Nucleus accumbens (tissue), 56 donors: ENCODE measurements around the gene NDUFS7.

Experiments
- DNase-seq, 56 donors: peaks; one replicate each; lab custom pipeline; 2025; lab: John Stamatoyannopoulos, UW

The NDUFS7 gene

DNA sequence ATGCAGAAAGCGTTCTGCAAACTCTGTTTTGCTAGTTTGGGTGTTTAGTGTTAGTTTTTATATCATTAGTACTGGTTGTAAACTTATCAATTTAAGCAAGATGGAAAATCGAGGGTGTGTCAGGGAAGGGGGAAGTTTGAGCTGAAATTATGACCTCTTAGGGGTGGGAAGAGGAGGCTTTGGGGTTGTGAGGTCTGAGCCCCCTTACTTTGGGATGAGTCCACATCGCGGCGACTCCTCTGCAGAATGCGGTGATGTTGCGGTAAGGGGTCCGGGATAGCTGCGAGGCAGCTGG lies 743 bp upstream of the NDUFS7 start:
- DNase-seq, result no peak

DNA sequence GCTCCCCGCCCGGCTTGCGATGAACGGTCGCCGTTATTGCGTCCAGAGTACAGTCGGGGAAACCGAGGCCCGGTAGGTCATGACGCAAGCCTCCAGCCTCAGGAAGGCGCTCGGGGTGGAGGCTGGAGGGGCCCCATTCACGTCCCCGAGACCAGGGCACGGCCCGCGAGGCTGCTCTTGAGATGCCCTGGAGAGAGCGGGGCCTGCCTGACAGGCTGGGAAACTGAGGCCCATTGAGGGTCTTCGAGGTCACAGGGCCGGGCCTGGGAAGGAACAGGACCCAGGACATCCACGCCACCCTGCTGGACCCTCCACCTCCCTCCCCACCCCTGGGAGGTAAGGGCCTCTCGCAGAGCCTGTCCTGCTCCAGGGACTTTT lies 367 bp downstream of the NDUFS7 start:
- peak in 1 of 56 donors; percentile 80 for DNase-seq

DNA sequence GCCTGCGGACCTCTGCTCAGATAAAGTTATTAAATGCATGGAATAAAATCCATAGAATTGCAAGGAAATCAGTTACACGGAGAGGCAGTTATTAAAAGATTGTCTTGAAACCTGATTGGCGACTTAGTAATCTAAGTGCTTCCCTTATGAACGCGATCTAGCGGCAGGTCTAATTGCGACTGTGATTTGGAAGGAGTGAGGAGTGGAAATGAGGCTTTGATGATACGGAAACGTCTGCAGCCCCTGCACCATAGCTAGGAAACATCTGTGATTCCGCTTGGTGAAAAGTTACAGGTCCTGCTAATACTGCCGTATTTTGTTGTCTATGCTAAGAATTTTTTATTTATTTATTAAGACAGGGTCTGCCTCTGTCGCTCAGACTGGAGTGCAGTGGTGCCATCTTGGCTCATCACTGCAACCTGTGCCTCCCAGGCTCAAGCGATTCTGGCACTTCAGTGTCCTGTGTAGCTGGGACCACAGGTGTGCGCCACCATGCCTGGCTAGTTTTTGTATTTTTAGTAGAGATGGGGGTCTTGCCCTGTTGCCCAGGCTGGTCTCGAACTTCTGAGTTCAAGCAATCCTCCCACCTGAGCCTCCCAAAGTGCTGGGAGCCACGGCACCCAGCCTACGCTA lies 887 bp downstream of the NDUFS7 start:
- peak in 1 of 56 donors; percentile 21 for DNase-seq

DNA sequence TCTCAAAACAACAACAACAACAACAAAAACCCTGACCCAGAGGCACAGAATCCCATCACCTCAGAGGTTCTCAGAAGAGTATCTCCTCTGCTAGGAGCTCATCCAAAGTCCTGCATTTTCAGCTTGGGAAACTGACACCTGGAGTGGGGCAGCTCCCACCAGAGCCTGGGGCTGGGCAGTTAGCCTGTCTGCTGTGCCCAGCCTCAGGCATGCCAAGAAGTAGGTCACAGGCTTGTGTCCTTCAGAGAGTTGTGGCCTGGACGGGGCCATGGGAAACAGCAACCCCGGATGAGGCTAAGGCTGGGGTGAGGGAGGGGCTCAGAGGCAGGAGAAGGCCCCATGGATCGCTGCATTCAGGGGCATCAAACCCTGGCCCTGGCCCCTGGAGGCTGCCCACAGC lies 2.1 kb downstream of the NDUFS7 start:
- no peak for DNase-seq

DNA sequence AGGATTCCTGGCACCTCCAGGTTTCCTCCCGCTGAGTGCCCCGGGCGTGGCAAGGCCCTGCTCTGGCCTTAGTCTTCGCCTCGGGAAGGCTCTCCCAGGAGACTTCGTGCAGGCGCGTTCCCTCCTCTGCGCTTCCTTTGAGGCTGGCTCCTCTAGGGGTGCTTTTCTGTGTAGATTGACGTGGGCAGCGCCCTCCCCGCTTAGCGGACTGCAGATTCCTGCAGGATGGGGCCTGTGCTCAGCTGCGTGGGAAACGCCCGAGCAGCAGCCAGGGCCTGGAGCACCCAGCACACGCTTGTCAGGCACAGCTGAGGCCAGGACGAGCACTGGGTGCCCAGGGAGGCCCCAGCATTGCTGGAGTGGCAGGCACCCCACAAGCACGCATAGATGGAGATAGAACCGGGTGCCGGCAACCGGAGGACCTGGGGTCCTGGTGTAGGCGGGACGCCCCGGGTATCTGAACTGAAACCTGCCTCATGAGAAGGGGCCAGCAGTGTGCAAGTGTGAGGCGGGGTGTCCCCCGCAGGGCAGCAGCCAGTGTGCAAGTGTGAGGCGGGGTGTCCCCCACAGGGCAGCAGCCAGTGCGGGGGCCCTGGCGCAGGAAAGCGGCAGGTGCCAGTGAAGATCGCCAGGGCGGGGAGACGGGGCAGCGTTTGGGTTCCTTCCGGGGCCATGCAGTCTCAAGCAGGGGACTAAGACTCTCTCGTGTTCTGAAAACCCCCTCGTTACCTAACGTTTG lies 3.4 kb downstream of the NDUFS7 start:
- peak in 2 of 56 donors; percentile 36 to 40 for DNase-seq

DNA sequence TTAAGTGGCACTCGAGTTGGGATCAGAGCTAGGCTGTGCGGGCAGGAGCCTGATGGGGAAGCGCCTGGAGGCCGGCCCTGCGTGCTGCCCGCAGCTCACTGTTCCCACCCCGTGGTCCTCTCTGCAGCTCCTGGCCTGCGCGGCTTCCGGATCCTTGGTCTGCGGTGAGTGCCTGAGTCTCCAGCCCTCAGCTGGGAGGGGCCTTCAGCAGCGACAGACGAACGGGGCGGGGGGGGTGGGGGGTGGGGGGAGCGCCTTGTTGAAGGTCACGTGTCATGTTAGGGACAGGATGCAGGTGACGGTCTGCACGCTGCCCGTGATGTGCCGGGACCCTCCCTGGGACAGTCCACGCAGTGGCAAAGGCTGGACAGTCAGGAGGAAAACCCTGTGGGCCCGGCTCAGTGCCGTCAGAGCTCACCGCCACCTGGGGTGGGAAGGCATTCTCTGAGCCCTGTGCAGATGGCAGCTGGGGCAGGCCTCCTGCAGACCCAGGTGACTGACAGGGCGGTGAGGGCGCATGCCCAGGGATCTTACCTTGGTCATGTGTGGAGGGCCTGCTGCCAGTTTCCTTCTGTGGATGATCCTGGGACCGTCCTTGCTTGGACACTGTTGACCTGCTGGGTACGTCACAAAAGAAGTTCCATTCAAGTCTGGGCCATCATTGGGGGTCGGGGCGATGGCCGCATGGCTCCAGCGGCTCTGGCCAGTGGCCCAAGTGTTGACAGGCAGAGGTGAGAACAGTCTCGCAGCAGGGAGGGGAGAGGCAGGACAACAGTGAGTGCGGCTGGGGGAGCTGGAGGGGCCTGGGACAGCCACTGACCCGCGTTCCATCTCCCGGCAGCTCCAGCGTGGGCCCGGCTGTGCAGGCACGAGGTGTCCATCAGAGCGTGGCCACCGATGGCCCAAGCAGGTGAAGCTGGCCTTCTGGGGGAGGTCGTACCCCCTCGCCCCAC lies 4.3 kb downstream of the NDUFS7 start:
- DNase-seq, result peak in 4 of 56 donors; percentile 23 to 58 (median 43)

DNA sequence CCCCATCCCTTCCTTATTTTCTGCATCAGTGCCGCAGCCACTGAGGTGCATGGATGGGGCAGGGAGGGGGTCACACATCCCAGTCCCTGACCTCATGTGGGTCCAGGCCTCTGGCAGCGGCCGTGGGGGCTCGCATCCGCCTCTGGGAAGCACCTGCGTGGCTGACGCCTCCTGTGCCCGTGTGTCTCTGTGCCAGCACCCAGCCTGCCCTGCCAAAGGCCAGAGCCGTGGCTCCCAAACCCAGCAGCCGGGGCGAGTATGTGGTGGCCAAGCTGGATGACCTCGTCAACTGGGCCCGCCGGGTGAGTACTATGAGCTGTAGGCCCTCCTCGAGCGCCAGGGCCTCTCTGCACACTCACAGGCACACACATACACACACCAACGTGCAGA lies 4.9 kb downstream of the NDUFS7 start:
- peak in 3 of 56 donors; percentile 14 to 58 (median 30) for DNase-seq

DNA sequence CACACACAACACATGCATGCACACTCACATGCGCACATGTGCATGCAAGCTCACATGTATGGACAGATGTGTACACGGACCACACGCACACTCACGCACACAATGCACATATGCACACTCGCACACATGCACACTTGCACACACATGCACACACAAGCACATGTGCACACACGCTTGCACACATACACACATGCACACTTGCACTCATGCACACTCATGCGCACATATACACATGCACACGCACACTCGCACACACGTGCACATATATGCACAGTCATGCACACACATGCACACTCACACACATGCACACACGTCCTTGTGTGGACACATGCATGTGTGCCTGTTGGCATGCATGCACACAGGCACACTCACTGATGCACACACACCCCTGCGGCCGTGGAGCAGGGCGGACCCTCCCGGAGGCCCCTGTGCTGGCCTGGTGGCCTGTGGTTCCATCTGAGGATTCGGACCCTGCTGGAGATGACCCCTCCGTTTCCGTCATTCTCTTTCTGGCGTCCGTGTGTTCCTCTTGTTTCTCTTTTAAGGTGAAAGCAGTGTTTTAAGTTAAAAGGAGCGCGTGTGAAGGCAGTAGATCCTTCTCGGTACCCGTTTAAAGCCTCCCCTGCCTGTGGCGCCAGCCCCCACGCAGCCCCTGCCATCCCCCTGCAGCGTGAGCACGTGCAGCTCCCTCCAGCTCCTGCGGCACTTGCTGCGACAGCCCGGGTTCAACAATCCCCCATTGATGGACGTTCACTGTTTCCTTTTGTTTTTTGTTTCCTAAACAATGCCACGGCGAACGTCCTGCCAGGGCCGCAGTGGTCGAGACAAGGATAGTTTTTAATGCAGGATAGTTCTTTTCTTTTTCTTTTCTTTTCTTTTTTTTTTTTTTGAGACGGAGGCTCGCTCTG lies 5.6 kb downstream of the NDUFS7 start:
- peak in 50 of 56 donors; percentile 18 to 86 (median 72) for DNase-seq

DNA sequence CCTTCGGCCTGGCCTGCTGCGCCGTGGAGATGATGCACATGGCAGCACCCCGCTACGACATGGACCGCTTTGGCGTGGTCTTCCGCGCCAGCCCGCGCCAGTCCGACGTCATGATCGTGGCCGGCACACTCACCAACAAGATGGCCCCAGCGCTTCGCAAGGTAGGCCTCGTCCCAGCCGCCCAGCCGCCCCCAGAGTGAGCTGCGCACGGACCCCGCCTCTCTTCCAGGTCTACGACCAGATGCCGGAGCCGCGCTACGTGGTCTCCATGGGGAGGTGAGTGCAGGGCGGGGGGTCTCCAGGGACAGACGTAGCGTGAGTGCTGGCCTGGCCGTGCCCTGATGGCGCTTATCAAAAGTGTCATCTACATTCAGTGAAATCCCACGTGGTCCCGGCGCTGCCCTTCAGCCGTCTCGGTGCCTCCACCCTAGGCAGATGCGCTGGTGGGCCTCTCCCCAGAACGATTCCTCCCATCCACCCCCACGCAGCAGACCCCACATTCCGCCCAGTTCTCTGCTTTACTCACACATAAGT lies 7.2 kb downstream of the NDUFS7 start:
- DNase-seq, result no peak

DNA sequence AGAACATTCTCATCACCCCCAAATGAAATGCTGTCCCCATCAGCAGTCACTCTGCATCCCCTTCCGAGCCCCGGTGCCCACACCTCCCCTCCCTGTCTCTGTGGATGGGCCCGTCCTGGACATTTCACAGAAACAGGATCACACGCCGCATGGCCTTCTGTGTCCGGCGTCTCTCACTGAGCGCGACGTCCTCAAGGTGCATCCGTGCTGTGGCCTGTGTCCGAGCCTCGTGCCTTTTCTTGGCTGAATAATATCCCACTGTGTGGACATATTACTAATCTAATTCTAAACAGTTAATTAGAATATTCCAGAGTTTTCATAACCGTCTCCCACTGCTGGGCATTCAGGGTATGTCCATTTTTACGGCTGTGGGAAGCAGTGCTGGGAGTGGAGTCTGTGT lies 8.7 kb downstream of the NDUFS7 start:
- DNase-seq, result no peak

DNA sequence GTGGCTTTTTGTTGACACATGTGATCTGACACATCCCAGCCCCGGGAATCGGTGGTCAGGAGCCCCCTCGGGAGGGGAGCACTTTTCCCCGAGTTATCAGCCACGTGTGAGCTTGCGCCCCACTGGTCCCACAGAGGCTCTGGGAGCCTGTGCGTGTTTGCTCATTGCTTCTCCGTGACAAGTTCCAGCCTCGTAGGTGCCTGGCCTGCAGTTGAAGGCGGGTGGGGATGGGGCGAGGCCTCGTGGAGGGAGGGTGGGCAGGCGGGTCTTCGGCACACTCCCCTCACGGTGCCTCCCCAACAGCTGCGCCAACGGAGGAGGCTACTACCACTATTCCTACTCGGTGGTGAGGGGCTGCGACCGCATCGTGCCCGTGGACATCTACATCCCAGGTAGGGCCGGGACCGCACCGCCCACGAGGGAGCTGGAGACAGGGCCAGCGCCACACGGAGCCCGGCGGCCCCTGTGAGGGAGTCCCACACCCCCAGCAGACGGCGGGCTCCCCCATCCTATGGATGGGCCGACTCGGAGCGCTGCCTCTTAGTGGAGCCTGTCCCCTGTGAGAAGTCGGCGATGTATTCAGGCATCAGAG lies 9.3 kb downstream of the NDUFS7 start:
- no peak for DNase-seq

DNA sequence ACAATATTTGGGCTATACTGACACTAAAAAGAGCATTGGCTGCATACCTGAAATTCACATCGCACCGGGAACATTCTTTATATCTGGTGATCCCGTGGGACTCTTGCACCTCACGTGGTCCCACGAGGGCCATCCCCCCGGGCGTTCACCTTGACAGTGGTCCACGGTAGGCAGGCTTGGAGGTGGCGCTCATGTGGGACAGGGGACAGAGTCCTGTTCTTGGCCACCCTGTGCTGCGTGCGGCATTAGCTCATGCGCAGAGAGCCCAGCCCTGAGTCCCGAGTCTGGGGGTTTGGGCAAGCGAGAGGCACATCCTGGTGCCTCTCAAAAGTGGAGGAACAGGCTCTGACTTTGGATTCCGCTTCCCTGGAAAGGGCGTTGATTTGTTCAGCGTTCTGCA lies 10.1 kb downstream of the NDUFS7 start:
- DNase-seq, result no peak

DNA sequence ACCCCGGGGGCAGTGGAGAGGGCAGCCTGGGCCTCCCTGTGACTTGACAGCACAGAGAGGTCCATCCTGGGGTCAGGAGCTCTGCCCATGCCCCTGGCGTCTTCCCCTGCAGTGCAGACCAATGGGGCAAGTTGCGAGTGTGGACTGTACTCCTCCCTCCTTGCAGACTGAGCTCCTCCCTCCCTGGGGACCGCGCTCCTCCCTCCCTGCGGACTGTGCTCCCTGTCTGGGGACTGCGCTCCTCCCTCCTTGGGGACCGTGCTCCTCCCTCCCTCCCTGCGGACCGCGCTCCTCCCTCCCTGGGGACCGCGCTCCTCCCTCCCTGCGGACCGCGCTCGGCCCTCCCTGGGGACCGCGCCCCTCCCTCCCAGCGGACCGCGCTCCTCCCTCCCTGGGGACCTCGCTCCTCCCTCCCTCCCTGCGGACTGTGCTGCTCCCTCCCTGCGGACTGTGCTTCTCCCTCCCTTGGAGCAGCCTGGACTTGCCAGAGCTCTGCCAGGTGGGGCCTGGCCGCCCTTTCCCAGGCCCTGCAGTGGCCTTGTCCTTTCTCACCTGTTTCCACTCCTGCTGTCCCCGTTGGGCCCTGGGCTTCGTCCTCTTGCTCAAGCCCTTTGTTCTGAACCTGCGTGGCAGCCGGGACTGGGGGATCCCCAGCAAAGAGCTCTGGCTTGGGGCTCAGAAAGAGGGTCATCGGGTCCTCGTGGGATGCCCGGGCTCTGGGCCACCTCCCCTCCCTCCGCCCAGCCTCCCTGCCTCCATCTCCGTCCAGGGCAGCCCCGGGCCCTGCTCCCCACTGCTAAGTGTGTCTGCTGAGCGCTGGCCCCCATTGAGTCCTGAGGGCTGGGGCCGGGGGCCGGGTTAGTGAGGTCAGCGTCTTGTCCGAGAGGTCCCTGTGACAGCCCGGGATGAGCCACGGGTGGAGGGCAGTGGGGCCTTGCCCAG lies 10.8 kb downstream of the NDUFS7 start:
- peak in 29 of 56 donors; percentile 18 to 76 (median 41) for DNase-seq

DNA sequence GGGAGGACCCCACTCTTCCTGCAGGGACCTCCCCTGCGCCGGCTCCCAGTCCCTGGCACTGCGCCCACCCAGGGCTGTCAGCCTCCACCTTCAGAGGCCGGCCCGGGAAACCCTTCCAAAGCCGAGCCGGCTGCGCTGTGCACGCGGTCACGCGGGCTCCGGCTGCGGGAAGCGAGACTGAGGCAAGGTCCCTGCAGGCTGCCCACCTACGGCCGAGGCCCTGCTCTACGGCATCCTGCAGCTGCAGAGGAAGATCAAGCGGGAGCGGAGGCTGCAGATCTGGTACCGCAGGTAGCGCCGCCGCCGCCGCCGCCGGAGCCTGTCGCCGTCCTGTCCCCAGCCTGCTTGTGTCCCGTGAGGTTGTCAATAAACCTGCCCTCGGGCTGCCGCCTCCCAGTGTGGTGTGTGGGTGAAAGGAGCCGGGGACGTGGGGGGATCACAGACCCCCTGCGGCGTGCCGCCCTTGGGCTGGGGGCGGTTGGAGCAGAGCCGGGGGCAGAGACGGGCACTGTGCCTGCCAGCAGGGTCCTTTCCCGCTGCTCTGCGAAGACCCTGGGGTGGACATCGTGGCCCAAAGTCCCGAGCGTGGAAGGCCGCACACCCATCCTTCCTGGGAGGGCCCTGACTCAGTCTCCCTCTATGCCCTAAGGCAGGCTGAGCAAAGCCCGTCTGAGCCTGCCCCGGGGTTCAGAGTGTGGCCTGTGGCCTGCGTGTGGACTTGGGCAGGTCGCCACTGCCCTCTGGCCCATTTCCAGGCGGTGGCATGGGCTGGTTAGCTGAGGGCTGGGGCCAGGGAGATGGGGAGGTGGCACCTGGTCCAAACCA lies 11.7 kb downstream of the NDUFS7 start:
- DNase-seq, result peak in 4 of 56 donors; percentile 14 to 42 (median 26)

DNA sequence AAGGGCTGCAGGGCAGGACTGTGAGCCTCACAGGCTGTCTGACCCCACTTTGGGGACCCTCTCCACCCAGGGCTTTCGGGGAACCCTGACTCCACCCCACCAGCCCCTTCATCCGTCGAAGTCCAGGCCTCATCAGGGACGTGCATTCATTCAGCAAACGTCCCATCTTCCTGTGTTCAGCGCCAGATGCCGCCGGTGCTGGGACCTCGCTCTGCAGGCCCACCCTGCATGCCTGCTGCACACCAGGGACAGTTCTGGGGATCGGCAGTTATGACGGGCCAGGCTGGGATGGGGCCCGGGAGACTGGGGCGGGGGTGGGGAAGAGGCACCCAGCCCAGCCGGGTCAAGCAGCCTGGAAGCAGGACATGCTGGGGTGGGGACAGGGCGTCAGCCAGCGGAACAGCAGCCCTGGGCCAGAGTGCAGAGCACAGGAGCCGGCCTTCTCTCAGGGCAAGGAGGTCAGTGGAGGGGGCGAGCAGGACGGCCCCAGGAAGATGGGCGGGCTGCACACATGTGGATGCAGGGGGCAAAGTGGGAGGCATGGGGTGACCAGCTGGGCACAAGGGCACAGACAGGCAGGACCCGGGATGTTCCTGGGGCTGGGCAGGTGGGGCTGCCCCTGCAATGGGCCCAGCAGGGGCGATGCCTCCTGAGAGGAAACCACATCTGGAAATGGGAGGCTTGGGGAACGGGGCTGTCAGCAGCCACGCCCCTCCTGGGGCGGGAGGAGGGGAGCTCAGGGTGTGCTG lies 12.5 kb downstream of the NDUFS7 start:
- DNase-seq, result peak in 1 of 56 donors; percentile 19

DNA sequence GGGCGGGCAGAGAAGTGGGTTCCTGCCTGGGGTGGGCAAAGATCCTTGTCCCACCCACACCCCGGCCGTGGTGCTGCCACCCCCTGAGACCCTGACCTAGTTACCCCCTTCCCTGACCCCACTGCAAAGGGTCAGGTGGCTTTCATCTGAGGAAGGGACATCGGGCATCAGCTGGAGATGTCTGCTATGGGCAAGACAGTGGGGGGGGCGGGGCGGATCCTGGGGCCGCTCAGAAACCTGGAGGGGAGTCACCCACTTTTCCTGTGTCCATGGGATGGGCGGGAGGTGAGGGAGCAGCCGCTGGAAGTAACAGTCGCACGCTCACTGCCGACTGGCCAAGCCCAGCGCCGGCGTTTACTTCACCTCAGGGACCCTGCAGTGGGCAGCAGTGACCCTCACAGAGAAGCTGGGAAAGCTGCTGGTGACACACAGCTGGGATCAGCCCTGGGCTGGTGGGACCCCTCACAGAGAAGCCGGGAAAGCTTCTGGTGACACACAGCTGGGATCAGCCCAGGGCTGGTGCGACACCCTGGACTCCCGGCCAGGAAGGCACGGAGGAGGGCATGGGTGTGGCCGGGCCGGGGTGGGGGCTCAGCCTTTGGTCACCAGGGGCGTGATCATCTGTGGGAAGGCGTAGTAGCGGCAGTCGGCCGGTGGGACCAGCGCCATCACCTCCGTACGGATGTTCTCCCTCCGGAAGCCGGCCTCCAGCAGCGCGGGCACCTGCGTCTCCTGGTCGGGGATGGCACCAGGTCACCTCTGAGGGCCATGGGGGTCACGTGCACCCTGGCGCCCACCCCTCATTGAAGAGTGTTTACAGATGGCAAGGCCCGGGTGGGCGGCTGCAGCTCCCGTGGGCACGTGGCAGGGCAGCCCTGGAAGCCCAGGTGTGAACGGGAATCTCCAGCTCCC lies 13.3 kb downstream of the NDUFS7 start:
- DNase-seq, result no peak
